ENCODE measurements around the gene CSRP3. TPM values are rescaled to one million over a fixed set of nuclear protein-coding genes. Genes with fewer than 3 reads are reported as not detected.

CSRP3 gene
- total and polyA plus RNA-seq, 9 of the 15 experiments (the other 6 are each of a cell fraction or from before 2014, with no cell fraction given): 0.14 TPM; not detected in 8

- no peak for TF ChIP-seq NR0B1 (IDR thresholded peaks at IDR 0.05; ENCODE audit: partially characterized antibody)
- TF ChIP-seq CEBPZ (IDR thresholded peaks at IDR 0.05; ENCODE audit: borderline replicate concordance, low read depth, low read length): no peak
- TF ChIP-seq E2F4 (CRISPR knock-in tag; IDR thresholded peaks at IDR 0.05; ENCODE audit: low read depth): no peak
- TF ChIP-seq SP2 (IDR thresholded peaks at IDR 0.05; ENCODE audit: extremely low read depth, low read depth, low read length, poor library complexity, severe bottlenecking): no peak
- TF ChIP-seq ZNF696 (CRISPR knock-in tag; conservative IDR thresholded peaks at IDR 0.05): no peak
- TF ChIP-seq POLR2B (IDR thresholded peaks at IDR 0.05; ENCODE audit: low read depth, partially characterized antibody): no peak
- no peak for TF ChIP-seq TAF1 (IDR thresholded peaks at IDR 0.05; ENCODE audit: control insufficient read depth, extremely low read depth, insufficient read depth, low read length, severe bottlenecking)
- no peak for TF ChIP-seq ZNF644 (tag; IDR thresholded peaks at IDR 0.05; ENCODE audit: low read depth)
- TF ChIP-seq RNF219 (CRISPR knock-in tag; IDR thresholded peaks at IDR 0.05): no peak
- TF ChIP-seq TCF3 (CRISPR knock-in tag; IDR thresholded peaks at IDR 0.05): peak; percentile 58
- no peak for TF ChIP-seq FOXJ3 (CRISPR knock-in tag; IDR thresholded peaks at IDR 0.05)
- no peak for TF ChIP-seq POLR2H (tag; IDR thresholded peaks at IDR 0.05; ENCODE audit: low read depth)
- TF ChIP-seq TAF9B (IDR thresholded peaks at IDR 0.05; ENCODE audit: partially characterized antibody): no peak
- TF ChIP-seq U2AF2 (optimal IDR thresholded peaks at IDR 0.05; ENCODE audit: low read depth, low read length): no peak
- TF ChIP-seq ZNF584 (CRISPR knock-in tag; IDR thresholded peaks at IDR 0.05; ENCODE audit: low read depth): no peak
- no peak for TF ChIP-seq FOXK1 (CRISPR knock-in tag; IDR thresholded peaks at IDR 0.05; ENCODE audit: borderline replicate concordance)
- TF ChIP-seq CREM (IDR thresholded peaks at IDR 0.05; ENCODE audit: low read depth): no peak
- no peak for TF ChIP-seq KAT2B (IDR thresholded peaks at IDR 0.05; ENCODE audit: low read depth, low read length)
- no peak for TF ChIP-seq GTF2F1 (IDR thresholded peaks at IDR 0.05; ENCODE audit: low read depth, low read length)
- no peak for TF ChIP-seq TFAP4 (CRISPR knock-in tag; IDR thresholded peaks at IDR 0.05; ENCODE audit: borderline replicate concordance)
Observed at GRCh38 chr11:19243143-19243542, 41.4 kb upstream of the CSRP3 start (continued).
